AG09319 (cell line): ENCODE measurements around the gene HOTAIR.

Experiments
- DNase-seq: peaks from one replicate; pipeline ENCODE4 v3.0.0-alpha.2; 2010; ENCODE audit warnings: low read depth; ENCODE audit errors: extremely low read depth
- TF ChIP-seq, protein P1 (sequence below): IDR thresholded peaks from 2 replicates; pipeline ENCODE4 v1.5.1; 2011; ENCODE audit warnings: low read depth, mild to moderate bottlenecking, inconsistent platforms, low read length, moderate library complexity

The HOTAIR gene

GRCh38 chr12:53974084-53975063 lies at the start of gene HOTAIR:
Gene HOTAIR, minus strand, starts transcription at chr12:53974954.
- TF ChIP-seq, protein P1, sequence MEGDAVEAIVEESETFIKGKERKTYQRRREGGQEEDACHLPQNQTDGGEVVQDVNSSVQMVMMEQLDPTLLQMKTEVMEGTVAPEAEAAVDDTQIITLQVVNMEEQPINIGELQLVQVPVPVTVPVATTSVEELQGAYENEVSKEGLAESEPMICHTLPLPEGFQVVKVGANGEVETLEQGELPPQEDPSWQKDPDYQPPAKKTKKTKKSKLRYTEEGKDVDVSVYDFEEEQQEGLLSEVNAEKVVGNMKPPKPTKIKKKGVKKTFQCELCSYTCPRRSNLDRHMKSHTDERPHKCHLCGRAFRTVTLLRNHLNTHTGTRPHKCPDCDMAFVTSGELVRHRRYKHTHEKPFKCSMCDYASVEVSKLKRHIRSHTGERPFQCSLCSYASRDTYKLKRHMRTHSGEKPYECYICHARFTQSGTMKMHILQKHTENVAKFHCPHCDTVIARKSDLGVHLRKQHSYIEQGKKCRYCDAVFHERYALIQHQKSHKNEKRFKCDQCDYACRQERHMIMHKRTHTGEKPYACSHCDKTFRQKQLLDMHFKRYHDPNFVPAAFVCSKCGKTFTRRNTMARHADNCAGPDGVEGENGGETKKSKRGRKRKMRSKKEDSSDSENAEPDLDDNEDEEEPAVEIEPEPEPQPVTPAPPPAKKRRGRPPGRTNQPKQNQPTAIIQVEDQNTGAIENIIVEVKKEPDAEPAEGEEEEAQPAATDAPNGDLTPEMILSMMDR: no peak
- DNase-seq: no peak

DNA sequence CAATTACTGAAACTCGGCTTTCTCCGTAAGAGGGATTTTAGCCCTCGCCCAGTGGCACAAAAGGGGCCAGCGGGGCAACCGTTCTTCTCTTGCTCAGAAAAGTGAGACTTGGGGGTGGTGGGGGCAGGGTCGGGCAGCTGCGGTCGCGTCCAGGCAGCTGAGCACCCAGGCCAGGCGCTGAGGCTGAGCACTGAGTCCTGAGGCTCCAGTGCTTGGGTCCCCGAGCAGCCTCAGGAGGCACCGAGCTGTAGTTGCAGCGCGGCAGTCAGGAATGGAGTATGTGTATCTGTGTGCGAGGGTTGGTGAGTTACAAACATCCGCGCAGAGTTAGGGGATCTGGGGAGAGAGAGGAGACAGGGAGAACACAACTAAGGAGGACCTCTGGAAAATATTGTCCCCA lies 49.4 kb upstream of the HOTAIR start:
- TF ChIP-seq, protein P1: no peak
- DNase-seq: no peak

DNA sequence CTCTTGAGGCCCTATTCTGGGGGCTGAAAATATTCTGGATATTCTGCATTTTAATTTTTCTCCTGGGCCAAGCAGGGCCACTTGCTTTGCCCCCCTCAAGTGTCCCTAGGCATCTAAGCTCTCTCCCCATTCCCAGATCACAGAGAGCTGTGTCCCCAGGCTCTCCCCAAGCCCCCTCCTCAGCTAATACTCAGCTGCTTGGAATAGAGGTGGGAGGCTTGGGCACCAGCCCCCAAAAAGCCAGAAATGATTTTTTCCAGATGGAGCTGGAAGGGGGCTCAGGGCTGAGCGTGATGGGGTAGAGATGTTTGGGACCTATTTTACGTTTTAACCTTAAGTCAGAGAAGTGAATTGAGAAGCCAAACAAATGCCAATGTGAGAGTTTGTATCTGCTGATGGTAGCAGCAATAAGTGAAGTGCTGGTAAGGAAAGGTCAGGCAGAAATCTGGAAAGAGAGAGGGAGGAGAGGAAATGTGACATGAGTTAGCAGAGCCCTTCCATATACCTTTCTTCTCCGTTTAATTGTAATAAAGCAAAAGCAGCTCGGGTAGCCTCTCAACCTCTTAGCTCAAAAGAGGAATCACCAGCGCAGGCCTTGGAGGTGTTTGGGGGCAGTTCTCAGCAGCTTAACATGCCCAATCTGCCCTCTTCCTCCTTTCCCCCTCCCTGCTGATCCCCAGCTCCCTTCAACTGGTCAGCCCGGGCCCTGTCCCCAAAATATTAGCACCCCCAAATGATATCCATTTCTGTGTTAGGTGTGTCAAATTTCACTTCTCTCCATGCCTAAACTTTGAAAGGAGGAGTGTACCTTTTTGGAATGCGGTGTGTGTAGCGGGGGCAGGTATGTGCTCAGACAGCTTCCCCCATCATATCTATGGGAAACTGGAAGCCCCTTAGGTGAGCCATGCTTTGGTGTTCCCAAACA lies 48.5 kb upstream of the HOTAIR start:
- TF ChIP-seq, protein P1: no peak
- DNase-seq: no peak

DNA sequence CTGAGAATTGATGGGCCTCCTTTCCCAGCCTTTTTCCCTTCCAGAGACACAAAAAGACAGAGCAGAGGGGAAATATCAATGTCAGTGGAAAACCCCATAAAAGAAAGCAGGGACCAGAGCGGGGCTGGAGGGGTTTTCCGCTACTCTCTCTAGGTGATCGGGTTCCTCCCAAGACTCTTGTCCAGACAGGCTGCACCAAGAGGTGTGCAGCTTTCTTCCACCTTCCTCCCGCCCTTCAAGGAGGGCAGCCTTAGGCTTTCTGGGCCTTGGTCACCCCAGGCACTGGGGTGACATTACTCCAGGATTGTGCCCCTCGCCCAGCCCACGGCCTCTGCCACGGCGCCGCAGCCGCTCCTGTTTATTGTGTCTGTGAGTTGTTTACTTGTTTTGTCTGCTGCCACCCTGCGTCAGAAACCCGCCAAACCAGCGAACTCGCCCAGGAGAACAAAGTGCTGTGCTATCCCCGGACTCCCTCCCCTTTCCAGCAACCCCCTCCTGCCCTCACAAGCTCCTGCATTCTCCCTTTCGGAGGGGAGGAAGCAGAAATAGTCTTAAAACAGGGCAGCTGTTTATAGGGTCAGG lies 46.8 kb upstream of the HOTAIR start:
- no peak for DNase-seq
- TF ChIP-seq, protein P1: no peak

- DNase-seq: no peak
- TF ChIP-seq, protein P1: no peak
Observed at GRCh38 chr12:54020591-54021405, 46.0 kb upstream of the HOTAIR start.

- TF ChIP-seq, protein P1: no peak
- no peak for DNase-seq
Observed at GRCh38 chr12:54019924-54020590, 45.3 kb upstream of the HOTAIR start.
